Measurements from ENCODE around the gene UPF2. TPM values are rescaled to one million over a fixed set of nuclear protein-coding genes. Genes with fewer than 3 reads are reported as not detected.
A peak's percentile ranks its signal among the peaks of the same experiment; 100 is the strongest.

The UPF2 gene
- total and polyA plus RNA-seq, 2 of the 13 experiments (the other 11 are each of a cell fraction or from before 2014, with no cell fraction given): 6.2 to 14.5 TPM

- no peak for TF ChIP-seq PREB (CRISPR knock-in tag; IDR thresholded peaks at IDR 0.05)
- TF ChIP-seq ZNF552 (CRISPR knock-in tag; IDR thresholded peaks at IDR 0.05; ENCODE audit: borderline replicate concordance): no peak
- no peak for TF ChIP-seq PHF20 (CRISPR knock-in tag; IDR thresholded peaks at IDR 0.05)
- no peak for TF ChIP-seq NFRKB (IDR thresholded peaks at IDR 0.05)
- TF ChIP-seq RFXAP (CRISPR knock-in tag; IDR thresholded peaks at IDR 0.05; ENCODE audit: borderline replicate concordance): no peak
- peak; percentile 61; the same call in 1 of the 2 replicates for TF ChIP-seq ZNF83 (CRISPR knock-in tag; IDR thresholded peaks at IDR 0.05; ENCODE audit: borderline replicate concordance)
- TF ChIP-seq ZNF549 (CRISPR knock-in tag; IDR thresholded peaks at IDR 0.05): no peak
- TF ChIP-seq SP4 (CRISPR knock-in tag; IDR thresholded peaks at IDR 0.05): peak; percentile 42
- TF ChIP-seq SOX5 (CRISPR knock-in tag; IDR thresholded peaks at IDR 0.05; ENCODE audit: borderline replicate concordance): peak; percentile 76
- 0 out of 2 replicates have a peak, but pooled peaks have one; percentile 23 for TF ChIP-seq ZSCAN29 (CRISPR knock-in tag; conservative IDR thresholded peaks at IDR 0.05)
- TF ChIP-seq FOXJ3 (CRISPR knock-in tag; IDR thresholded peaks at IDR 0.05; ENCODE audit: borderline replicate concordance): no peak
- TF ChIP-seq GATA4 (IDR thresholded peaks at IDR 0.05; ENCODE audit: borderline replicate concordance, low read depth): no peak
- peak; percentile 75; the same call in 1 of the 2 replicates for TF ChIP-seq ZNF580 (CRISPR knock-in tag; IDR thresholded peaks at IDR 0.05; ENCODE audit: borderline replicate concordance, low read depth)
- peak; percentile 66; the same call in 1 of the 2 replicates for TF ChIP-seq ZFP41 (CRISPR knock-in tag; IDR thresholded peaks at IDR 0.05; ENCODE audit: borderline replicate concordance)
- TF ChIP-seq ZNF777 (CRISPR knock-in tag; IDR thresholded peaks at IDR 0.05): peak; percentile 33; the same call in 1 of the 2 replicates
- TF ChIP-seq ZNF337 (CRISPR knock-in tag; IDR thresholded peaks at IDR 0.05; ENCODE audit: borderline replicate concordance, low read depth): 0 out of 2 replicates have a peak, but pooled peaks have one; percentile 62
- TF ChIP-seq UBTF (CRISPR knock-in tag; IDR thresholded peaks at IDR 0.05): no peak
- TF ChIP-seq ZNF703 (CRISPR knock-in tag; IDR thresholded peaks at IDR 0.05; ENCODE audit: borderline replicate concordance): 0 out of 2 replicates have a peak, but pooled peaks have one; percentile 29
- no peak; the same call in 1 of the 2 replicates for TF ChIP-seq ZNF616 (CRISPR knock-in tag; IDR thresholded peaks at IDR 0.05; ENCODE audit: low read depth)
- TF ChIP-seq SMAD9 (CRISPR knock-in tag; IDR thresholded peaks at IDR 0.05): no peak
- TF ChIP-seq ZNF33B (CRISPR knock-in tag; IDR thresholded peaks at IDR 0.05): peak; percentile 55; the same call in 1 of the 2 replicates
These were observed 167.8 kb downstream of the UPF2 start (continued) for GRCh38 chr10:11874568-11875493.
